Skin epidermis (tissue), 12 donors: ENCODE data around the gene ZFAND4.
"Not testable (repeated sequence)": the region's sequence is repeated elsewhere in the genome, so short reads cannot be mapped to it uniquely, and the experiment has no call there.

Source experiments
- H3K27ac ChIP-seq, 21 experiments: fragments of 200-600 bp; sonication (generic) in 11 of 21; one replicate each; pipeline ENCODE4 v1.5.0; 2020; ENCODE audit warnings: mild to moderate bottlenecking in 3 of 21, inconsistent platforms in 2 of 21, moderate library complexity in 2 of 21
- H3K4me3 ChIP-seq, 7 experiments: fragments of 200-600 bp; sonication (generic) in 2 of 7; one replicate each; pipeline ENCODE4 v1.5.0; 2020; ENCODE audit warnings: inconsistent platforms in 2 of 7, mild to moderate bottlenecking in 2 of 7, moderate library complexity in 1 of 7

ZFAND4 gene

GRCh38 chr10:45672181-45673073 is at the start of gene ZFAND4:
ZFAND4 (minus strand) TSS chr10:45672772; CDS start chr10:45663725, 9,047 bp downstream.
- H3K4me3 ChIP-seq: peak within 1 kb of the TSS; percentile 51 to 85 (median 70)
- H3K27ac ChIP-seq: peak within 1 kb of the TSS; percentile 44 to 91 (median 83)

- not testable (repeated sequence) for H3K27ac ChIP-seq, H3K4me3 ChIP-seq
These were observed 48.9 kb upstream of the ZFAND4 start for GRCh38 chr10:45721503-45721902.

- not testable (repeated sequence) for H3K27ac ChIP-seq, H3K4me3 ChIP-seq
These were observed 45.1 kb upstream of the ZFAND4 start for GRCh38 chr10:45717642-45718041.

- H3K27ac ChIP-seq, H3K4me3 ChIP-seq: not testable (repeated sequence)
These were observed 44.5 kb upstream of the ZFAND4 start for GRCh38 chr10:45717053-45717452.

GRCh38 chr10:45711223-45711622 is 38.7 kb upstream of the ZFAND4 start:
- H3K27ac ChIP-seq, H3K4me3 ChIP-seq: not testable (repeated sequence)

- H3K27ac ChIP-seq: peak overlapping the region in 2 of 21 experiments; percentile 29 to 58
- not testable (repeated sequence) for H3K4me3 ChIP-seq
These were observed 37.7 kb upstream of the ZFAND4 start for GRCh38 chr10:45710200-45710796.

GRCh38 chr10:45678467-45678866 is 5.9 kb upstream of the ZFAND4 start:
- H3K4me3 ChIP-seq, H3K27ac ChIP-seq: not testable (repeated sequence)

- Histone ChIP-seq H3K27ac (no peak overlapping the region), H3K4me3 (no peak overlapping the region)
These were observed 2.8 kb upstream of the ZFAND4 start for GRCh38 chr10:45675388-45675787.

GRCh38 chr10:45673074-45673648 is 589 bp upstream of the ZFAND4 start:
- peak overlapping the region; percentile 51 to 85 (median 70) for H3K4me3 ChIP-seq
- peak overlapping the region; percentile 39 to 91 (median 83) for H3K27ac ChIP-seq

GRCh38 chr10:45671300-45671699 is 1.3 kb downstream of the ZFAND4 start:
- not testable (repeated sequence) for H3K27ac ChIP-seq
- peak overlapping the region in 3 of 7 experiments; percentile 70 to 83 (median 70) for H3K4me3 ChIP-seq

GRCh38 chr10:45669897-45670296 is 2.7 kb downstream of the ZFAND4 start:
- not testable (repeated sequence) for H3K27ac ChIP-seq, H3K4me3 ChIP-seq

GRCh38 chr10:45660876-45661411 is 11.6 kb downstream of the ZFAND4 start:
- Histone ChIP-seq H3K4me3 (no peak overlapping the region), H3K27ac (no peak overlapping the region)

GRCh38 chr10:45657033-45657926 is 15.3 kb downstream of the ZFAND4 start:
- Histone ChIP-seq H3K4me3 (no peak overlapping the region), H3K27ac (no peak overlapping the region)

GRCh38 chr10:45655219-45655618 is 17.4 kb downstream of the ZFAND4 start:
- Histone ChIP-seq H3K4me3 (no peak overlapping the region), H3K27ac (no peak overlapping the region)

- H3K4me3 ChIP-seq, H3K27ac ChIP-seq: not testable (repeated sequence)
These were observed 17.8 kb downstream of the ZFAND4 start for GRCh38 chr10:45654753-45655141.

- Histone ChIP-seq H3K27ac (no peak overlapping the region), H3K4me3 (no peak overlapping the region)
These were observed 19.1 kb downstream of the ZFAND4 start for GRCh38 chr10:45653454-45653853.

GRCh38 chr10:45652511-45652910 is 20.1 kb downstream of the ZFAND4 start:
- Histone ChIP-seq H3K27ac (no peak overlapping the region), H3K4me3 (no peak overlapping the region)

- H3K4me3 ChIP-seq: no peak overlapping the region
- H3K27ac ChIP-seq: no peak overlapping the region
These were observed 23.3 kb downstream of the ZFAND4 start for GRCh38 chr10:45649296-45649695.

- H3K27ac ChIP-seq: no peak overlapping the region
These were observed 25.5 kb downstream of the ZFAND4 start for GRCh38 chr10:45647118-45647517.

More at GRCh38 chr10:45647118-45647517, 25.5 kb downstream of the ZFAND4 start:
- no peak overlapping the region for H3K4me3 ChIP-seq
